ENCODE data around the gene GPR68.

DNA sequence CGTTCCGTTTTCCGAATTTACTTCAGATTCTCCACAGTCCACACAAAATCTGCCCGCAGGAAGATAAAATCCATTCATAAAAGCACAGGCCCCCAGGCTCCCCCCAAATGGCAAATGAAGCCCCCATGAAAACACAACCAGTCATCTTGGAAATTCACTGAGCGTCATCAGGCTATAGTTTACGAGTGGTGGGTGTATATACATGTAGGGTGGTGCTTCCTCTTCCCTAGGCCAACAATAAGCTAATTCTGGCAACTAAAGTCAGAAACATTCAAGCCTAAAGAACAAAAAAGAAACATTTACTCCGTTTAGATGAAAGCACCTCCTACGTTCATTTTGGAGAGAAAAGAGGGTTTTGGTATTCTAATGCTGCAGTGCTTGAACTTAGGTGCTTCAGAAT lies 5.8 kb downstream of the GPR68 start:
- TF ChIP-seq REST (IDR thresholded peaks at IDR 0.05; ENCODE audit: unreplicated experiment) = no peak
- TF ChIP-seq CTCF (conservative IDR thresholded peaks at IDR 0.05; ENCODE audit: low read depth in 2 of 2) = no peak
- TF ChIP-seq EZH2phosphoT487 (IDR thresholded peaks at IDR 0.05; ENCODE audit: unreplicated experiment) = no peak
- TF ChIP-seq CREB1 (CRISPR knock-in tag; IDR thresholded peaks at IDR 0.05; ENCODE audit: low read depth) = no peak

Measured in GM23338 (cell line).